Ovary (tissue), 3 donors: Measurements from ENCODE around the gene ZKSCAN5.

Experiments used
- CTCF ChIP-seq, 3 donors: fragments of 450-650 bp in 2 of 3; fragments of 200-600 bp in 1 of 3; IDR thresholded peaks; one replicate each; pipeline versions ENCODE4 v1.5.1 to v1.8.0; 2016 to 2022; ENCODE audit warnings: antibody characterized with exemption in 3 of 3, mild to moderate bottlenecking in 1 of 3
- EP300 ChIP-seq: sonication (generic); formaldehyde crosslinking; IDR thresholded peaks from one replicate; pipeline ENCODE4 v1.6.1; 2017; ENCODE audit warnings: antibody characterized with exemption
- POLR2A ChIP-seq: fragments of 450-650 bp; IDR thresholded peaks from one replicate; pipeline ENCODE4 v1.6.1; 2017; ENCODE audit warnings: antibody characterized with exemption, mild to moderate bottlenecking, moderate library complexity
- donor health status: DM: no; HTN: no; CAD: no.

GRCh38 chr7:99490878-99491277 lies 13.6 kb upstream of the ZKSCAN5 start:
- no peak for TF ChIP-seq CTCF (IDR thresholded peaks at IDR 0.05)
- TF ChIP-seq POLR2A = no peak
- no peak for TF ChIP-seq EP300
